Measurements from ENCODE around the gene OMD.

Gene OMD
- 0 to 0.10 (median 0) reads per million in 18 experiments for total RNA-seq

DNA sequence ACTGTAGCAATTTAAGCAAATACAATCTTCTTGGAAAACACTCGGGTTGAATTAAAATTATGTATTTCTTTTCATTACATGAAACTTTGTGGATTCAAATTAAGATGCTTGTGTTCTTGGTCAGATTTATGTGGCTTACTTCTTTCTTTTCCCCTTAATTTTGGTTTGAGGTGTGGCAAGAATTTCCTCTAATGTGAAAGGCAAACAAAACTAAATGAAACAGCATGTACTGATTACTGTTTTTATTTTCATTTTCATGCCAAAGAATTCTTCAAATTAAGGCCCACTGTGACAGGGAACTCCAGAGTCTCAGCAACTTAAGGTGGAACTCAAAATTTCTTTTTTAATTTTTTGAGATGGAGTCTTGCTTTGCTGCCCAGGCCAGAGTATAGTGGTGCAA lies at the start of gene OMD:
Gene OMD, minus strand, starts transcription at position 132 of the 400 bp plus-strand sequence. CDS start 6,913 bp downstream, outside the sequence.
- no peak for DNase-seq

GRCh38 chr9:92468206-92468605 lies 43.9 kb upstream of the OMD start:
- DNase-seq, result no peak

GRCh38 chr9:92467511-92467910 lies 43.2 kb upstream of the OMD start:
- DNase-seq, result no peak

- DNase-seq, result no peak
Measured at GRCh38 chr9:92467041-92467440, 42.8 kb upstream of the OMD start.

DNA sequence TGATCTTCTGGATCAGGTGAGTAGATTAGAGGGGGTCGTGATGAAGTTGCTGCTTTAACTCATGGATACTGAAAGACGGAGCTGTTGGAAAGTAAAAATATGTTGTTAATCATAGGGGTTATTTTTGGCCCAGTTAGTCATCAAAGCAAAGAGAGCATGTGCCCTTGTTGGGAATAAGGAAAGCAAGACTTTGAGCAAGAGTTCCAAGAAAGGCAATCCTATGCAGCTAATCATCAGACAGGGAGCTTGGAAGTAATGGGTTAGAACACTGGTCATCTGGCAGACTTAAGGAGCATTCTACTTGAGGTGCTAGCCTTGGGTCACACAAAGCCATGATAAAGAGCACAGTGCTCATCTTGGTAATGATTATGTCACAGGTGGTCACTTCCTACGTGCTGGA lies 39.7 kb upstream of the OMD start:
- DNase-seq, result peak in 1 of 2 donors; percentile 17

DNA sequence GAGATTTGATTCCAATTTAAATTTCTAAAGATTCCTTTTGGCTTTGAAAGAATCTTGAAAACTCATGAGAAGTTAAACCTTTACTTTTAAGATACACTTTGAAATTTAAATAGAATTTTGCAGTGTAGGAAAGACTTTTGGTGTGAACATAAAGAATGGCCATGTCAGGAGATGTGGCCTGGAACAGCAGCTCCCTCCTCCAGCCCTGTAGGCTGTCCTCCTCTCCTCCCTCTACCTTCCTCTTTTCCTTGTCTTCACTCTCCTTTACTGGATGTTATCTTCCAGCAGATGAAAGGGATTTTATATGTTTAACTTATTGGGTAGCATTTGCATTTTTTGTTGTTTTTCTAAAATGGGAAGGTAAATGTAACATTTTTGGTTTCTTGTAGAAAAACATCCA lies 39.1 kb upstream of the OMD start:
- DNase-seq, result no peak

GRCh38 chr9:92457576-92457975 lies 33.3 kb upstream of the OMD start:
- DNase-seq, result no peak

DNA sequence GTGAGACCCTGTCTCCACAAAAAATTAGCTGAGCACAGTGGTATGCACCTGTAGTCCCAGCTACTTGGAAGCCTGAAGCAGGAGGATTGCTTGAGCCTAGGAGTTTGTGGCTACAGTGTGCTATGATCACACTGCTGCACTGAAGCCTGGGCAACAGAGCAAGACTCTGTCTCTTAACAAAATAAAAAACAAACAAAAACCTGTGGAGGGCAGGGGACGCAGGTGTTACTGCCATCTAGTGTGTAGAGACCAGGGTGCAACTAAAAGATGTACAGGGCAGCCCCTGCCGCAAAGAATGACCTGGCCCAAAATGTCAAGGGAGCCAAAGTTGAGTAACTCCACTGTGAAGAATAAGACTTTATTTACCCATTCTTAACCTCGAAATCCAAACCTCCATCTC lies 30.9 kb upstream of the OMD start:
- no peak for DNase-seq

DNA sequence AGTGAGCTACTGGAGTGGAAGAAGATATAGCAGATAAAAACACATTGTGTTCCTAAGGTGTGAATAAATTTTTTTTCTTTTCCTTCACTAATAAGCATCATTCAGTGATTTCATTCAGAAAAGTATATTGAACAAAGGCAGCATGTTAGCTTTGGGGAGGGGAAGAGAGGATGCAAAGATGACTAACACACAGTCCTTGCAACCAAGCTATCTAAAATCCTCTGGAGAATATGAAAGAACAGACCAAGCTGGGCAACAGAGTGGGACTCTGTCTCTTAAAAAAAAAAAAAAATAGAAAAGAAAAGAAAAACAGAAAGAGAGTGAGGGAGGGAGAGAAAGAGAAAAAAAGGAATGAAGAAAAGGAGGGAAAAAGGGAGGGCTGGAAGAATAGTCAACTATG lies 22.3 kb upstream of the OMD start:
- DNase-seq, result no peak

DNA sequence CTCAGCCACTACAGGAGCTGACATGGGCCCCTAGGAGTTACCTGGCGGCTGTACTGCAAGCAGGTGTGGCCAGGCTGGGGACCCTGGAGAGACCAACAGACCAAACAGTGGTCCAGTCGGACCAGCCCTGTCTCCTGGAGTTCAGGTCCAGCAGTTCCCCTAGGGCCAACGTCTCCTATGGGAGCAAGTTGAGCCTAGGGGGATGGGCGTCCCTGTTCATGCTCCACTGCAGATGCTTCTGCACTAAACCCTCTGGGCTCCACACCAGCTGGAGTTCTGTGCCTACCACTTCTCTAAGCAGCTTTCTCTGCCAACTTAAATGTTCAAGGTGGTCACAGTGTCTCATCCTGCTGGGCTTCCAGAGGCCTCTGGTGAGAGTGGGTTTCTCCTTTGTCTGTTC lies 20.6 kb upstream of the OMD start:
- no peak for DNase-seq

GRCh38 chr9:92440751-92441046 lies 16.4 kb upstream of the OMD start:
- no peak for DNase-seq

- DNase-seq, result no peak
Measured at GRCh38 chr9:92439921-92440750, 15.9 kb upstream of the OMD start.

- peak in 1 of 2 donors; percentile 51 for DNase-seq
Measured at GRCh38 chr9:92438900-92439526, 14.7 kb upstream of the OMD start.

- no peak for DNase-seq
Measured at GRCh38 chr9:92435263-92435662, 11.0 kb upstream of the OMD start.

- DNase-seq, result no peak
Measured at GRCh38 chr9:92432972-92433548, 8.8 kb upstream of the OMD start.

- no peak for DNase-seq
Measured at GRCh38 chr9:92432350-92432749, 8.1 kb upstream of the OMD start.

DNA sequence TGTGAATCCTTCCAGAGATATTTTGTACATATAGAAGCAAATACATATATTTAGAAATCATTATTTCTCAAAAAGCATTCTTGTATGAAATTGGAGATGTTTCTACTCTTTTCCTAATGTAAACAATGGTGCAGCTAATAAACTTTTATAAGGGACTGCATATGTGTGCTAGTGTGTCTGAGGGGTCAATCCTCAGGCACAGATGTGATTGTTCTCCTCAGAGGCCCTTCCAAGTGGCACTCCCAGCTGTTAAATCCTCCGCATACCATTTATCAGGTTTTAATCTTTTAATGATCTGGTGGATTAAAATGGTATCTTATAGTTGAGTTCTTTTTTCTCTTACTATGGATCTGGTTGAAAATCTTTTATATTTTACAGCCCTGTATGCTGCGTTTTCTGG lies 5.6 kb upstream of the OMD start:
- DNase-seq, result no peak

GRCh38 chr9:92426501-92427145 lies 2.4 kb upstream of the OMD start:
- no peak for DNase-seq

DNA sequence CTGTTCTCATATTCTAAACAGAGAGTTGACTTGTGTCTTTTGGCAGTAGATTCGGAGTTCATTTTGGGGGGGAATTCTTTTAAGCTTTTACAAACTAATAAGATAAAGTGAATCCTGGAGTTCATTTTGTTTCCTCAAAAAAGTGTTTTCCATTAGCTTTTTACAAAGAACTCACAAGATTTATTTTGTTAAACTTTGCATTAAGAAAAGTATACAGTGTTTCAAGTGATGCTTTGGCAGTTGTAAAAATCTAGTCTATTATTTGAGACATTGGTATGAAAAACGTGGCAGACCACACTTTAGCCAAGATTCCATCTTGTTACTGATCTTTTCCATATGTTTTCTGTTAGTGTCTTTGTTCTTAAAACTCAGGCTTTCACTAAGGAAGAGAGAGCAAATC lies 1.2 kb upstream of the OMD start:
- no peak for DNase-seq

DNA sequence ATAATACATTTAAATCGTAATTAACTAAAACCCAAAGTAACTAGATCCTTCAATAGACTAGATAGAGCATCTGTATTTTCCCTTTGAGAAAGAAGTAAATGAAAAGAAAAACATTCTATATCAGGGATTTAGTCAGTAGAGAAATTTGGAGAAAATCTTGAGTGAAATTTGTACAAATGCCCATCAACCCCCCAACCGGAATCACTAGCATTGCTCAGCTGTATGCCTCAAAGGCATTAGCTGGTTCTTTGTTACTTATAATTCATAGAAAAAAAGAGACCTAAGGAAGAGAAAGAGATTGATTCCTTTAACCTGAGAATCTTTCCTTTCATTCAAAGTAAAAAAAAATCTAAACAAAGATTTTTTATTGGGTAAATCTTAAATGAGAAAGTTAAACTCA lies 659 bp downstream of the OMD start:
- DNase-seq, result no peak

DNA sequence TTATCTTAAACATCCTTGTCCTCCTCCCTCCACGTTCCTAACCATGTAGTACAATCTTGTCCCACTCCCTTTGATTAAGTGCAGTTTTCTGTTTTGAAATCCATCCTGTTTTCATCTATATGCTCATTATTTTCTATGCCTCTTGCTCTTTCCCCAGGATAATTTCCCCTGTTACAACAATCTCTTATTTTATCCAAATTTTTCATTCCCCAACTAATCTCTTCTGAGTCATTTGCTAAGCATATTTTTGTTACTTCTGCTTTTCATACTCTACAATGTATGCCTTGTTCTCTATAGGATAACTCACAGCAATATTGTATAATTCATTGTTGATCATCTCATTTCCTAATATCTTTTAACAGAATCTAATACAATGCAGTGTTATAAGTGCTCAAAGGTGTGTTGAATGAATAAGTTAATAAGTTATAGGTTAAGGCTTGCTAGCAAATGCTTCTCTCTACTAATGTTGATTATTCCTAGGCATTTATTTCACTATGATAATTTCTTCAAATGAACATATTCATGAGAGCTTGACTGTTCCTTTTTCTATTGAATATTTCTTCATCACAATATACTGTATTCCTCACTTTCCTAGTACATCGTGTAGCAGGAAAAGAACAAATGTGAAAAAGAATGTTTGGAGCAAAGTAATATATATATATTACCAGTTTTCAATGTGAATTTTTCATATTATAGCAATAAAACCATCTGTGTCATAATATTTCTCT lies 1.5 kb downstream of the OMD start:
- DNase-seq, result peak in 1 of 2 donors; percentile 31

DNA sequence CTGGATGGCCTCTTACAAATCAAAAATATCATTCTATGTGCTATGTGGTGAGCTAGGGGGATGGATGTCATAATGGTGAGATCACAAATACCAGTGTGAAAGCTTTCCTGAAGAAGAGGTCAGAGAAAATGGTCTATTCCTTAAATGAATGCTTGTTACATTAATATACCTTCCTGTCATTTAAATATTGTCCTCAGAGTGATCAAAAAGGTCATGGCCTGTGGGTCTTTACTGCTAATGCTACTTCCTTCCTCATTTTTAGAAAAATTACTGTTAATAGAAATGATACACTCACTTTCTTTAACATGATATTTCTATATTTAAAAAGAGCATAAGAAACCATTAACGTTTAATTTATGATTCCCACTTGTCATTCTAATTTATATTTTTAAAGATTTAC lies 9.7 kb downstream of the OMD start:
- peak; percentile 9 to 28 for DNase-seq

- peak; percentile 54 to 77 for DNase-seq
Measured at GRCh38 chr9:92411157-92411556, 13.1 kb downstream of the OMD start.

Measured in inflammatory macrophage (primary cell).